ENCODE results near the gene CDX1. TPM values are rescaled to one million over a fixed set of nuclear protein-coding genes. Genes with fewer than 3 reads are reported as not detected.

CDX1 gene
- total and polyA plus RNA-seq, 2 experiments from 2014 or later: 43.3 to 54.6 TPM

GRCh38 chr5:150144879-150145278 is 21.7 kb upstream of the CDX1 start:
- H3K36me3 ChIP-seq (replicated peaks; ENCODE audit: insufficient read depth, low read depth): no peaks in the 10 kb centered on the region
- no peaks in the 10 kb centered on the region for H3K27me3 ChIP-seq
- H2AFZ ChIP-seq: no peak overlapping the region
- no peaks in the 10 kb centered on the region for H4K20me1 ChIP-seq (ENCODE audit: insufficient read depth, poor library complexity, severe bottlenecking)
- peak overlapping the region; percentile 64 for H3K4me2 ChIP-seq
- no peaks in the 10 kb centered on the region for H3K9me3 ChIP-seq (ENCODE audit: low read depth)
- TF ChIP-seq EZH2 (IDR thresholded peaks at IDR 0.05; ENCODE audit: borderline replicate concordance) (no peak), EZH2phosphoT487 (IDR thresholded peaks at IDR 0.05; ENCODE audit: low read depth, severe bottlenecking, unreplicated experiment) (no peak), CTCF (IDR thresholded peaks at IDR 0.05; ENCODE audit: poor library complexity) (no peak)
- no peak for DNase-seq (ENCODE audit: low spot score)
- H3K4me3 ChIP-seq: no peak overlapping the region
- H3K79me2 ChIP-seq: peaks cover 54% of the 10 kb centered on the region
- WGBS (ENCODE audit: low lambda C conversion rate, missing lambda C conversion rate): 61% methylated on average over 3 of the region's 4 CpGs
- peak overlapping the region; percentile 93 for H3K27ac ChIP-seq
- no peaks in the 10 kb centered on the region for H3K9me2 ChIP-seq (replicated peaks; ENCODE audit: insufficient read depth)
- H3K4me1 ChIP-seq (ENCODE audit: insufficient read depth): peaks cover 70% of the 10 kb centered on the region

- TF ChIP-seq CTCF (IDR thresholded peaks at IDR 0.05; ENCODE audit: poor library complexity) (no peak), EZH2phosphoT487 (IDR thresholded peaks at IDR 0.05; ENCODE audit: low read depth, severe bottlenecking, unreplicated experiment) (no peak), EZH2 (IDR thresholded peaks at IDR 0.05; ENCODE audit: borderline replicate concordance) (no peak)
- peaks cover 64% of the 10 kb centered on the region for H3K4me1 ChIP-seq (ENCODE audit: insufficient read depth)
- H3K4me2 ChIP-seq: no peak overlapping the region
- H3K36me3 ChIP-seq (replicated peaks; ENCODE audit: insufficient read depth, low read depth): no peaks in the 10 kb centered on the region
- H2AFZ ChIP-seq: no peak overlapping the region
- H3K4me3 ChIP-seq: no peak overlapping the region
- no peaks in the 10 kb centered on the region for H4K20me1 ChIP-seq (ENCODE audit: insufficient read depth, poor library complexity, severe bottlenecking)
- DNase-seq (ENCODE audit: low spot score): no peak
- H3K27ac ChIP-seq: peak overlapping the region; percentile 93
- H3K27me3 ChIP-seq: no peaks in the 10 kb centered on the region
- no peaks in the 10 kb centered on the region for H3K9me2 ChIP-seq (replicated peaks; ENCODE audit: insufficient read depth)
- peaks cover 61% of the 10 kb centered on the region for H3K79me2 ChIP-seq
- H3K9me3 ChIP-seq (ENCODE audit: low read depth): no peaks in the 10 kb centered on the region
- WGBS (ENCODE audit: low lambda C conversion rate, missing lambda C conversion rate): 95% methylated on average over 5 of the region's 5 CpGs
Measured at GRCh38 chr5:150146235-150146634, 20.3 kb upstream of the CDX1 start.

GRCh38 chr5:150146862-150147601 is 19.5 kb upstream of the CDX1 start:
- Histone ChIP-seq H3K9me2 (replicated peaks; ENCODE audit: insufficient read depth) (no peaks in the 10 kb centered on the region), H3K79me2 (peaks cover 69% of the 10 kb centered on the region), H3K36me3 (replicated peaks; ENCODE audit: insufficient read depth, low read depth) (no peaks in the 10 kb centered on the region), H3K9me3 (ENCODE audit: low read depth) (no peaks in the 10 kb centered on the region), H3K4me3 (no peak overlapping the region), H2AFZ (no peak overlapping the region), H3K27ac (peak overlapping the region; percentile 93), H3K4me1 (ENCODE audit: insufficient read depth) (peaks cover 56% of the 10 kb centered on the region), H3K27me3 (no peaks in the 10 kb centered on the region), H4K20me1 (ENCODE audit: insufficient read depth, poor library complexity, severe bottlenecking) (no peaks in the 10 kb centered on the region), H3K4me2 (peak overlapping the region; percentile 58)
- DNase-seq (ENCODE audit: low spot score): no peak
- WGBS (ENCODE audit: low lambda C conversion rate, missing lambda C conversion rate): 79% methylated on average over 10 of the region's 14 CpGs
- TF ChIP-seq EZH2 (IDR thresholded peaks at IDR 0.05; ENCODE audit: borderline replicate concordance): no peak
- TF ChIP-seq CTCF (IDR thresholded peaks at IDR 0.05; ENCODE audit: poor library complexity): no peak
- no peak for TF ChIP-seq EZH2phosphoT487 (IDR thresholded peaks at IDR 0.05; ENCODE audit: low read depth, severe bottlenecking, unreplicated experiment)

Data from hepatocyte (in vitro differentiated cells).